Sigmoid colon (tissue), 3 donors: ENCODE data around the gene CENPVL2.
"Not testable (repeated sequence)": the region's sequence is repeated elsewhere in the genome, so short reads cannot be mapped to it uniquely, and the experiment has no call there.

Experiments used
- POLR2A ChIP-seq, 2 donors: fragments of 450-650 bp; IDR thresholded peaks; one replicate each; pipeline ENCODE4 v1.6.1; 2016; ENCODE audit warnings: antibody characterized with exemption in 2 of 2, mild to moderate bottlenecking in 2 of 2, moderate library complexity in 2 of 2
- TF ChIP-seq, protein P1 (sequence below), 4 experiments: fragments of 450-650 bp in 3 of 4; fragments of 200-600 bp in 1 of 4; IDR thresholded peaks; one replicate each; pipeline ENCODE4 v1.5.1; 2016 to 2019; ENCODE audit warnings: antibody characterized with exemption in 4 of 4, mild to moderate bottlenecking in 3 of 4, moderate library complexity in 2 of 4

DNA sequence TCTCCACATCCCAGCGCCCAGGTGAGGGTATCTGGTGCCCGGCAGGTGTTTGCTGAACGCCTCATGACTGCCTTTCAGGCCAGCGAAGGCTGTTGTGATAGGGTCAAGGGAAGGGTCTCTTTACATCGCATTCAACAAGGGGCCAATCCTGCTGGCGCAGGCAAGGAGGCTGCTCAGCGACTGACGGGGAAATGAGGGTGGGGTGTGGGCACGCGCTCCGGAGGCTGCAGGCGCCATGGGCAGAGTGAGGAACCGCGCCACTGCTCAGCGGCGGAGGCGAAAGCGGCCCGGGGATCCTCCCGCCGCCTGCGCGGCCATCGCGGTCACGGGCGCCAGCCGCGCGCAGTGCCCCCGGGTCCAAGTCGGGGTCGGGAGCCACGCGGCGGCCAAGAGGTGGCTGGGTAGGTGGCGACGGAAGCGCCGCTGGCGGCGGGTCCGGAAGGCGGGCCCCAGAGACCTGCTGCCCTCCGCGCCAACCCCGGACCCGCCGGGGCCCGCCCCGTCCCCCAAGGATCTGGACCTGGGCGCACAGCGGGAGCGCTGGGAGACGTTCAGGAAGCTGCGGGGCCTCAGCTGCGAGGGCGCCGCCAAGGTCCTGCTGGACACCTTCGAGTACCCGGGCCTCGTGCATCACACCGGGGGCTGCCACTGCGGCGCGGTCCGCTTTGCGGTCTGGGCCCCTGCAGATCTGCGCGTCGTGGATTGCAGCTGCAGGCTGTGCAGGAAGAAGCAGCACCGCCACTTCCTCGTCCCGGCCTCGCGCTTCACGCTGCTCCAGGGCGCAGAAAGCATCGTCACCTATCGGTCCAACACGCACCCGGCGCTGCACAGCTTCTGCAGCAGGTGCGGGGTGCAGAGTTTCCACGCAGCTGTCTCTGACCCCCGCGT is 27.9 kb upstream of the CENPVL2 start, which contains the start of gene CENPVL1:
- TF ChIP-seq, protein P1, sequence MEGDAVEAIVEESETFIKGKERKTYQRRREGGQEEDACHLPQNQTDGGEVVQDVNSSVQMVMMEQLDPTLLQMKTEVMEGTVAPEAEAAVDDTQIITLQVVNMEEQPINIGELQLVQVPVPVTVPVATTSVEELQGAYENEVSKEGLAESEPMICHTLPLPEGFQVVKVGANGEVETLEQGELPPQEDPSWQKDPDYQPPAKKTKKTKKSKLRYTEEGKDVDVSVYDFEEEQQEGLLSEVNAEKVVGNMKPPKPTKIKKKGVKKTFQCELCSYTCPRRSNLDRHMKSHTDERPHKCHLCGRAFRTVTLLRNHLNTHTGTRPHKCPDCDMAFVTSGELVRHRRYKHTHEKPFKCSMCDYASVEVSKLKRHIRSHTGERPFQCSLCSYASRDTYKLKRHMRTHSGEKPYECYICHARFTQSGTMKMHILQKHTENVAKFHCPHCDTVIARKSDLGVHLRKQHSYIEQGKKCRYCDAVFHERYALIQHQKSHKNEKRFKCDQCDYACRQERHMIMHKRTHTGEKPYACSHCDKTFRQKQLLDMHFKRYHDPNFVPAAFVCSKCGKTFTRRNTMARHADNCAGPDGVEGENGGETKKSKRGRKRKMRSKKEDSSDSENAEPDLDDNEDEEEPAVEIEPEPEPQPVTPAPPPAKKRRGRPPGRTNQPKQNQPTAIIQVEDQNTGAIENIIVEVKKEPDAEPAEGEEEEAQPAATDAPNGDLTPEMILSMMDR (IDR thresholded peaks at IDR 0.05) = not testable (repeated sequence)
- not testable (repeated sequence) for TF ChIP-seq POLR2A (IDR thresholded peaks at IDR 0.05)
